Cardiac fibroblast (primary cell): Measurements from ENCODE around the gene LHFPL2.

Experiments
- DNase-seq, 2 donors: peaks; one replicate each; pipeline versions ENCODE4 v3.0.0 to v3.0.0-alpha.2; 2010; ENCODE audit warnings: low read depth in 2 of 2
- H3K4me3 ChIP-seq, 2 donors: replicated peaks in 1 of 2; 1 replicate in 1 of 2; 2 replicates in 1 of 2; pipeline ENCODE4 v1.5.1; 2011; ENCODE audit warnings: low read depth in 2 of 2, low read length in 2 of 2, mild to moderate bottlenecking in 2 of 2, moderate library complexity in 1 of 2
- TF ChIP-seq, protein P1 (sequence below): IDR thresholded peaks from one replicate; pipeline ENCODE4 v1.5.1; 2011; ENCODE audit warnings: low read depth, mild to moderate bottlenecking, low read length, inconsistent platforms

LHFPL2 gene

DNA sequence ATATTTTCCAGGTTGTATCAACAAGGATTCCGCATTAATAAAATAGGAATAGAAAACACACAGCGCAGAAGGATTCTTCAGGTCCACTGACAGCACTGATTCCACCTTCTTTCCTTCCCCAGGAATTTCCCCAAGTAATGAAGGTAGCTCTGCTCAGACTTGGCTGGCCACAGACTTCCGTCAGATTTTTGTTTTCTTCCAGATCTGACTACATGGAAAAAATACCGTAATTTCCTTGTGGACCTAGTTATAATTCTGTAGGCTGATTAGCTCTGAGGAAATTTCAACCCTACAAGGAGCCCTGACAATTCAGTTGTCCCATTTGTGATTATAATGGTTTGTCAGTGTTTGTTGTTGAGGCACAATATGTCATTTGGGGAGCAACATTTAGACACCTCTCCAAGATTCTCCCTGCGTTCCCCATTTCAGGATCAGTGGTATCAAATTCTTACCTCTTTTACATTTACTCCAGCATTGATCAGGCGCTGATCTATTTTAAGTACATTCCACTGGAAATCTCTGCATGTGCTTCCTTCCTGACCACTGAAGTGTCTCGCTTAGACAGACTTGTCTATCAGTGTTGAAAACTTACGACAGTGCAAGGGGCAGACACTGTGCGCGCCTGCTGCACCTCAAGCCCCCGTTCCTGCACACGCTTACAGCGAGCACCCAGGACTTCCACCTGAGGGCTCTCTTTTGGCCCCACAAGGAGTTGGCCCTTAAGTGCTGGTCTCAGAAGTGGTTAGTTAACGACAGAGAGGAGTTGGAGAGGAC is 94.8 kb downstream of the LHFPL2 start:
- TF ChIP-seq, protein P1, sequence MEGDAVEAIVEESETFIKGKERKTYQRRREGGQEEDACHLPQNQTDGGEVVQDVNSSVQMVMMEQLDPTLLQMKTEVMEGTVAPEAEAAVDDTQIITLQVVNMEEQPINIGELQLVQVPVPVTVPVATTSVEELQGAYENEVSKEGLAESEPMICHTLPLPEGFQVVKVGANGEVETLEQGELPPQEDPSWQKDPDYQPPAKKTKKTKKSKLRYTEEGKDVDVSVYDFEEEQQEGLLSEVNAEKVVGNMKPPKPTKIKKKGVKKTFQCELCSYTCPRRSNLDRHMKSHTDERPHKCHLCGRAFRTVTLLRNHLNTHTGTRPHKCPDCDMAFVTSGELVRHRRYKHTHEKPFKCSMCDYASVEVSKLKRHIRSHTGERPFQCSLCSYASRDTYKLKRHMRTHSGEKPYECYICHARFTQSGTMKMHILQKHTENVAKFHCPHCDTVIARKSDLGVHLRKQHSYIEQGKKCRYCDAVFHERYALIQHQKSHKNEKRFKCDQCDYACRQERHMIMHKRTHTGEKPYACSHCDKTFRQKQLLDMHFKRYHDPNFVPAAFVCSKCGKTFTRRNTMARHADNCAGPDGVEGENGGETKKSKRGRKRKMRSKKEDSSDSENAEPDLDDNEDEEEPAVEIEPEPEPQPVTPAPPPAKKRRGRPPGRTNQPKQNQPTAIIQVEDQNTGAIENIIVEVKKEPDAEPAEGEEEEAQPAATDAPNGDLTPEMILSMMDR: no peak
- no peak overlapping the region for H3K4me3 ChIP-seq
- no peak for DNase-seq

DNA sequence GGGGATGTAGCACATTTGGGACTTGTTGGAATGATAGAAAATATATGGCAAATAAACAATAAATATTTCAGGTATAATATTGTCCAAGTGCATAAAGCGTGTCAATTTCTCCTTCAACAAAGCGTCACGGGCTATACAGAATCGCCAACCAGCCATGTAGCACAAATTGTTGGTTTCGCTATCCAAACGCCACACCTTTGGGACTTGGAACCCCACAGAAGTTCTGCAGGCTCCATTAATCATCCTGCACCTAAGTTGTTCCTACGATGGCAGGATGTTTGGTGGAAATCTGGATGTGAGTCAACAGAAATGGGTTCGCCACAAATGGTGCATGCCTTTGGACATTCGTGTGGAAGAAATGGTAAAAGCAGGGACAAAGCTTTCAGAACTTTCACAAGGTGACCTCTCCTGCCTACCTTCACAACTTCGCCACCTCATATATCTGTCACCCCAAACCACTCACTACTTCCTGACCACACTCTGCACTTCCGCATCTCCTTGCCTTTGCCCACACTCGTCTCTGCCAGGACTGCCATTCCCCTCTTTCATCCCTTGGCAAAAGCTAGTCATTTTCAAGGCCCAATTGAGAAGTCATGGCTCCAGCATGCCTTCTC is 95.7 kb downstream of the LHFPL2 start:
- TF ChIP-seq, protein P1: no peak
- H3K4me3 ChIP-seq: no peak overlapping the region
- no peak for DNase-seq

DNA sequence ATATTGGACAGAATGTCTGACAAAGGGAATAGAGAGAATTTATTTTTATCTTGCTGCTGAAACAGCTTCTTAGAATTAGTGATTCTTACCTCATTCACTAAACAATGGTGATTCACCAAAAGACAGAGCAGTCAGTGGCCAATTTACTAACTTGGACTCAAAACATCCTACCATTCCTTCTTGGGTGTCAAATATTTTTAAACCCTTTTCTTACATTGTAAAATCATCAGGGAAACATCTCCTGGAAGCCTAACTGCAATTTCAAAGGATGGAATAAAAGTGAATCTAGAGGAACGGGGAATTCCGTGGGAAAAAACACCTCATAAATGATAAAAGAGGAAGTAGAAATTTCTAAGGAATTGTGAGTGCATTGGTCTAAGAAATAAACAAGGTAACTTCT is 97.7 kb downstream of the LHFPL2 start:
- TF ChIP-seq, protein P1: no peak
- no peak overlapping the region for H3K4me3 ChIP-seq
- peak in 1 of 2 donors; percentile 71 for DNase-seq

DNA sequence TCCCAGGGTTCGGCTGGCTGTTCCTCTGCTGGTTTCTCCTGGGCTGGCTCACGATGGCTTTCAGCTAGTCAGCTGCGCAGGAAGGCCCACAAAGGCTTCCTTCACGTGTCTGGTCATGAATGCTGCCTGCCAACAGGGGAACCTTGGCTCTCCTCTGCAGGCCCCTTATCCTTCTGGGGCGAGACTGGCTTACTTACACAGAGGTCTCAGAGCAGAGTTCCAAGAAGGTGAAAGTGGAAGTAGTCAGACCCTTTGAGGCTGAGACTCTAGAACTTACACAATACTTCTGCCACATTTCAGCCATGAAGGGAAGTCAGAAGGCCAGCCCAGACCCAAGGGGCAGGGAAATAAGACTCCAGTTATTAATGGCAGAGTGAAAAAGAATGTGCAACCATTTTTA is 99.5 kb downstream of the LHFPL2 start:
- TF ChIP-seq, protein P1: no peak
- DNase-seq: peak; percentile 32 to 86
- H3K4me3 ChIP-seq: no peak overlapping the region

DNA sequence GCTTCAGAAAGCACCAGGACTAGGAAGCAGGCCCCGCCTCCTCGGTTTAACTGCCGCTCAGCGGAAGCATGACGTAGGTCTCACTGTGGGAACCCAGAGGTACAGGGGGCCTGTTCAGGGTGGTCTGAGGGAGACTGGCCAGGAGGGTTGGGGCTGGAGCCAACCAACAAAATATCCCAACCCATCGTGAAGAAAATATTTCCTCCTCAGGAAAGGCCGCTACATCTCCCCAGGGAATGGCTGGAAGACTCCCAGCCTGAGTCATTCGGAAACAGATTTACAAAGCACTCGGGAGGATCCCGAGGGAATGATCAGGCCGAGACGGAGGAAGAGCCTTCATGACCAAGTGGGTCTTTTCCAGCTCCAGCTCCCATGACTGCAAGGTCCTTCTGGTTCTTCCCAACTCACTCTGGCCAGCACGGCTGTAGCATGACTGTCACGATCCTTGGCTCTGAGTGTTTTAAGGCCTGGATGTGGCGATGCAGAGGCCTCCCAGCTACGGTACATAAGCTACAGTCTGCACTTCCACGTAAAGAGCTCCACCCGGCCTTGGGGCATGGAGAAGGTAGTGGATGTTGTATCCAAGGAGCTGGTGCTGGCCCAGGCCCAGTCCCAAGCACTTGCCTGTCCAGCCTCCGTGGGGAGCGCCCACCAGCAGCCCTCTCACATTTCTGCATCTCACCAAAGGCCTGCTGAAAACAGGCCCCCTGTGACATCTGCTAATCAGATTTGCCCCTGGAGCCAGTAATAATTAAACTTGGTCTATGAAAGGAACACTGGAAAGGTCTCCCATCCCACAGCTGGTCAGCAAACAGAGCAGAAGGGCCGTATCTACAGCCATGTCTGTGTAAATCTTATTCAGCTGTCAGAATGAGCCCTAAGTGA is 100.6 kb downstream of the LHFPL2 start:
- TF ChIP-seq, protein P1: no peak
- H3K4me3 ChIP-seq: no peak overlapping the region
- peak; percentile 99 to 100 for DNase-seq

DNA sequence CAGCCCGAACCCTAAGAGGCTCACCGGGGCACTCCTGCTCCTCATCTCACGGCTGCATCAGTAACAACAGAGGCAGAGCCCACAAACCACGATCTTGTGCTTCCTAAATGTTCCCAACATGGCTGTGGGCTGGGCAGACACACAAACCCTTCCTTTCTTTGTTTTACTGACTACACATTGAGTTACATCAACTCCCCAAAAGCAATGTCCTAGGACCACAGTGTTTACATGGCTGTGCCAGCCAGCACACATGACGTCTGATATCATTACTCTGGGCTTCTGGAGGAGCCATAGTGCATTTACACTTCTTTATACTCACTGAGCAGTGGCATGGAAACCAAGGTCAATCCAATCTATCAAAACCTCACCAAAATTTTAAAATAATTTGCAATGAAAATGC is 101.4 kb downstream of the LHFPL2 start:
- TF ChIP-seq, protein P1: no peak
- peak in 1 of 2 donors; percentile 71 for DNase-seq
- no peak overlapping the region for H3K4me3 ChIP-seq
